Measurements from ENCODE around the gene ATG7. TPM values are rescaled to one million over a fixed set of nuclear protein-coding genes. Genes with fewer than 3 reads are reported as not detected.

Gene ATG7
- total RNA-seq, 4 donors from 2014 or later, result 31.3 to 67.7 (median 51.3) TPM

- no peak overlapping the region for H3K4me3 ChIP-seq
- DNase-seq, result no peak
- intact Hi-C loops (cut with DNase I), result no loop called here
- H3K27ac ChIP-seq, result no peak overlapping the region
- 81 to 92% methylated on average over 4 of the region's 4 CpGs for WGBS, 2 donors
- peaks cover 18 to 96% (median 33%) of the 10 kb centered on the region in 3 donors for H3K4me1 ChIP-seq
- H3K9me3 ChIP-seq, result no peaks in the 10 kb centered on the region
- peaks cover 0 to 5% (median 0%) of the 10 kb centered on the region in 3 donors for H3K36me3 ChIP-seq
- no peaks in the 10 kb centered on the region for H3K27me3 ChIP-seq
- TF ChIP-seq POLR2A (IDR thresholded peaks at IDR 0.05) (no peak), CTCF (IDR thresholded peaks at IDR 0.05) (no peak)
Measured at GRCh38 chr3:11584570-11584969, 312.4 kb downstream of the ATG7 start.

GRCh38 chr3:11587766-11588165, 315.6 kb downstream of the ATG7 start:
- Histone ChIP-seq H3K36me3 (peaks cover 0 to 5% (median 0%) of the 10 kb centered on the region in 3 donors), H3K27ac (peak overlapping the region in 1 of 4 donors; percentile 19), H3K27me3 (no peaks in the 10 kb centered on the region), H3K4me3 (no peak overlapping the region), H3K4me1 (peaks cover 29 to 100% (median 44%) of the 10 kb centered on the region in 3 donors), H3K9me3 (no peaks in the 10 kb centered on the region)
- intact Hi-C loops (cut with DNase I), result no loop called here
- no peak for DNase-seq
- 91 to 93% methylated on average over 12 of the region's 12 CpGs for WGBS, 2 donors
- TF ChIP-seq CTCF (IDR thresholded peaks at IDR 0.05), result no peak
- TF ChIP-seq POLR2A (IDR thresholded peaks at IDR 0.05), result no peak

DNA sequence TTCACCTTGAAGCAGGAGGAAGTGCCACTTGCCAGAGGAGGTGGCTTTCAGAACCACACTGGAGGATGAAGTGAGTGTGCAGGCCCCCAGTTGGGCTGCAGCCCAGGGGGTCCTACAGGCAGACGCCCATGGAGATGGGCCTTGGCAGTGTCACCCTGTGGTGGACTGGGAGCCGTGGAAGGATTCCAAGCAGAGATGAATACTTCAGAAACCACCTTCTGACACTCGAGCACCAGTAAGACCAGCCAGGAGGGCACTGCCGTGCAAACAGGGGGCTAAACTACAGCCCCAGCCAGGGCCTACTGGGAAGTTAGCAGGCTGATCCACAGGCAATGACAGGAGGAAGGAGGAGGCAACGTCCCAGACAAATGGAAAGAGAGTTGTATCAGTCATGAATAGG, 316.1 kb downstream of the ATG7 start:
- DNase-seq, result no peak
- peaks cover 30 to 100% (median 38%) of the 10 kb centered on the region in 3 donors for H3K4me1 ChIP-seq
- no peaks in the 10 kb centered on the region for H3K27me3 ChIP-seq
- no peaks in the 10 kb centered on the region for H3K9me3 ChIP-seq
- TF ChIP-seq CTCF (IDR thresholded peaks at IDR 0.05), result no peak
- no peak for TF ChIP-seq POLR2A (IDR thresholded peaks at IDR 0.05)
- intact Hi-C loops (cut with DNase I), result no loop called here
- H3K4me3 ChIP-seq, result no peak overlapping the region
- WGBS, 2 donors, result 80 to 95% methylated on average over 4 of the region's 5 CpGs
- H3K36me3 ChIP-seq, result peaks cover 0 to 5% (median 0%) of the 10 kb centered on the region in 3 donors
- H3K27ac ChIP-seq, result peak overlapping the region in 1 of 4 donors; percentile 19

- intact Hi-C loops (cut with DNase I), result no loop called here
- Histone ChIP-seq H3K36me3 (peaks cover 0 to 5% (median 0%) of the 10 kb centered on the region in 3 donors), H3K4me3 (no peak overlapping the region), H3K4me1 (peaks cover 30 to 100% (median 34%) of the 10 kb centered on the region in 3 donors), H3K9me3 (no peaks in the 10 kb centered on the region), H3K27ac (no peak overlapping the region), H3K27me3 (no peaks in the 10 kb centered on the region)
- no peak for DNase-seq
- TF ChIP-seq POLR2A (IDR thresholded peaks at IDR 0.05) (no peak), CTCF (IDR thresholded peaks at IDR 0.05) (no peak)
- 62 to 63% methylated on average over 3 of the region's 3 CpGs for WGBS, 2 donors
Measured at GRCh38 chr3:11588755-11589154, 316.6 kb downstream of the ATG7 start.

GRCh38 chr3:11589706-11590105, 317.5 kb downstream of the ATG7 start:
- no peaks in the 10 kb centered on the region for H3K9me3 ChIP-seq
- no peaks in the 10 kb centered on the region for H3K27me3 ChIP-seq
- peaks cover 0 to 11% (median 0%) of the 10 kb centered on the region in 3 donors for H3K36me3 ChIP-seq
- intact Hi-C loops (cut with DNase I), result no loop called here
- TF ChIP-seq POLR2A (IDR thresholded peaks at IDR 0.05), result no peak
- no peak for TF ChIP-seq CTCF (IDR thresholded peaks at IDR 0.05)
- DNase-seq, result no peak
- H3K27ac ChIP-seq, result peak overlapping the region in 1 of 4 donors; percentile 77
- H3K4me1 ChIP-seq, result peaks cover 30 to 95% (median 34%) of the 10 kb centered on the region in 3 donors
- H3K4me3 ChIP-seq, result no peak overlapping the region
- 84 to 85% methylated on average over 9 of the region's 11 CpGs for WGBS, 2 donors
